CD14-positive monocyte (primary cell): ENCODE measurements around the gene RAP2A. TPM values are rescaled to one million over a fixed set of nuclear protein-coding genes. Genes with fewer than 3 reads are reported as not detected.

Source experiments
- DNase-seq, 3 donors: peaks; one replicate each; pipeline ENCODE4 v3.0.0-alpha.2; 2011 to 2022
- H2AFZ ChIP-seq: 2 replicates; pipeline ENCODE4 v1.6.0; 2012; ENCODE audit warnings: mild to moderate bottlenecking, low read depth, low read length, inconsistent platforms; ENCODE audit not compliant: insufficient read depth, poor library complexity, severe bottlenecking
- H3K27ac ChIP-seq, 2 donors: 1 replicate in 1 of 2; 2 replicates in 1 of 2; pipeline ENCODE4 v1.5.1; 2012 to 2013; ENCODE audit warnings: low read length in 2 of 2, control low read depth in 1 of 2, inconsistent platforms in 1 of 2, low read depth in 1 of 2, mild to moderate bottlenecking in 1 of 2
- H3K27me3 ChIP-seq, 2 donors: one replicate each; pipeline versions ENCODE4 v1.6.0 to v1.6.1; 2011 to 2013; ENCODE audit warnings: low read length in 2 of 2; ENCODE audit not compliant: control insufficient read depth in 2 of 2, insufficient read depth in 2 of 2
- H3K36me3 ChIP-seq, 2 donors: replicated peaks in 1 of 2; 1 replicate in 1 of 2; 2 replicates in 1 of 2; pipeline versions ENCODE4 v1.5.1 to v1.6.1; 2012 to 2013; ENCODE audit warnings: low read length in 2 of 2, control low read depth in 1 of 2, inconsistent platforms in 1 of 2, mild to moderate bottlenecking in 1 of 2; ENCODE audit not compliant: insufficient read depth in 2 of 2, control insufficient read depth in 1 of 2
- H3K4me1 ChIP-seq, 2 donors: 1 replicate in 1 of 2; 2 replicates in 1 of 2; pipeline versions ENCODE4 v1.5.1 to v1.6.1; 2012 to 2013; ENCODE audit warnings: low read length in 2 of 2, control low read depth in 1 of 2, inconsistent platforms in 1 of 2, mild to moderate bottlenecking in 1 of 2, moderate library complexity in 1 of 2; ENCODE audit not compliant: insufficient read depth in 2 of 2, control insufficient read depth in 1 of 2
- H3K4me2 ChIP-seq: replicated peaks from 2 replicates; pipeline ENCODE3; 2012; ENCODE audit warnings: low read length, moderate library complexity, mild to moderate bottlenecking; ENCODE audit not compliant: poor library complexity, severe bottlenecking; ENCODE audit errors: extremely low read depth
- H3K4me3 ChIP-seq, 3 experiments: fragments of 200-600 bp in 1 of 3; sonication (generic) in 1 of 3; replicated peaks in 1 of 3; 1 replicate in 2 of 3; 2 replicates in 1 of 3; pipeline ENCODE4 v1.5.1; 2011 to 2013; ENCODE audit warnings: low read length in 3 of 3, mild to moderate bottlenecking in 3 of 3, control low read depth in 2 of 3, low read depth in 2 of 3, inconsistent platforms in 1 of 3, moderate library complexity in 1 of 3
- H3K79me2 ChIP-seq: 2 replicates; pipeline ENCODE4 v1.6.0; 2012; ENCODE audit warnings: mild to moderate bottlenecking, control low read depth, inconsistent platforms, low read length, moderate library complexity; ENCODE audit not compliant: insufficient read depth
- H3K9ac ChIP-seq: 2 replicates; pipeline ENCODE4 v1.6.0; 2017; ENCODE audit warnings: low read length, mild to moderate bottlenecking; ENCODE audit not compliant: insufficient read depth, poor library complexity, severe bottlenecking
- H3K9me3 ChIP-seq, 2 donors: replicated peaks in 1 of 2; 1 replicate in 1 of 2; 2 replicates in 1 of 2; pipeline versions ENCODE4 v1.5.1 to v1.6.1; 2012 to 2013; ENCODE audit warnings: low read length in 2 of 2, control low read depth in 1 of 2; ENCODE audit not compliant: control insufficient read depth in 1 of 2, insufficient read depth in 1 of 2
- H4K20me1 ChIP-seq: 2 replicates; pipeline ENCODE4 v1.6.0; 2012; ENCODE audit warnings: mild to moderate bottlenecking, low read length, control low read depth, moderate library complexity; ENCODE audit not compliant: insufficient read depth
- H3K27ac Mint-ChIP-seq, 7 donors: one replicate each; pipeline ENCODE4 v1.8.0; 2020; ENCODE audit warnings: mild to moderate bottlenecking in 7 of 7, mixed read lengths in 7 of 7, moderate library complexity in 6 of 7, inconsistent platforms in 2 of 7
- H3K27me3 Mint-ChIP-seq, 3 donors: one replicate each; pipeline ENCODE4 v1.8.0; 2021 to 2022; ENCODE audit warnings: low read depth in 3 of 3, mild to moderate bottlenecking in 3 of 3, mixed read lengths in 3 of 3, moderate library complexity in 3 of 3, inconsistent platforms in 1 of 3
- H3K36me3 Mint-ChIP-seq, 2 donors: one replicate each; pipeline ENCODE4 v1.8.0; 2020; ENCODE audit warnings: mixed read lengths in 2 of 2, inconsistent platforms in 1 of 2, mild to moderate bottlenecking in 1 of 2
- H3K4me1 Mint-ChIP-seq: one replicate; pipeline ENCODE4 v1.8.0; 2020; ENCODE audit warnings: mild to moderate bottlenecking, mixed read lengths
- H3K4me3 Mint-ChIP-seq, 2 donors: one replicate each; pipeline ENCODE4 v1.8.0; 2020; ENCODE audit warnings: mild to moderate bottlenecking in 2 of 2, mixed read lengths in 2 of 2, moderate library complexity in 1 of 2
- H3K9me3 Mint-ChIP-seq, 7 donors: one replicate each; pipeline ENCODE4 v1.8.0; 2020 to 2022; ENCODE audit warnings: mixed read lengths in 7 of 7, mild to moderate bottlenecking in 6 of 7, moderate library complexity in 6 of 7, inconsistent platforms in 2 of 7
- WGBS: methylation state at CpG from one replicate; pipeline ENCODE4 v1.1.5; 2013; ENCODE audit warnings: missing lambda C conversion rate; ENCODE audit not compliant: insufficient coverage; 5-methylcytosine and 5-hydroxymethylcytosine counted together
- intact Hi-C, 2 donors: fragments of 100-400 bp; cut with micrococcal nuclease; formaldehyde crosslinking; loops; one replicate each; pipeline versions ENCODE4 v1.15.0 to v1.15.1; 2023
- polyA plus RNA-seq, 3 donors: library from polyadenylated mRNA; depleted of rRNA in 1 of 3; unstranded in 2 of 3; stranded (reverse) in 1 of 3; fragments of 300-500 nt in 2 of 3; fragments of >200 nt in 1 of 3; fragmentation: Illumina TruSeq in 2 of 3; gene quantifications; 1 replicate in 2 of 3; 2 replicates in 1 of 3; pipeline ENCODE4 v1.2.3, GENCODE V29; 2012 to 2021
- TF ChIP-seq, protein P1 (sequence below): fragments of 200-600 bp; IDR thresholded peaks from one replicate; pipeline ENCODE4 v1.8.0; 2022; ENCODE audit warnings: antibody characterized with exemption, mild to moderate bottlenecking

RAP2A gene
- polyA plus RNA-seq, 3 donors, result 2.3 to 5.3 (median 4.5) TPM

GRCh38 chr13:97417698-97418097, 16.3 kb upstream of the RAP2A start:
- H3K36me3 Mint-ChIP-seq, result no peaks in the 10 kb centered on the region
- H3K27me3 Mint-ChIP-seq, result peaks cover 0 to 2% (median 0%) of the 10 kb centered on the region in 3 donors
- peaks cover 0 to 4% (median 0%) of the 10 kb centered on the region in 7 donors for H3K9me3 Mint-ChIP-seq
- H3K4me1 Mint-ChIP-seq, result peaks cover 8% of the 10 kb centered on the region
- Histone ChIP-seq H3K27me3 (no peaks in the 10 kb centered on the region), H3K27ac (no peak overlapping the region), H4K20me1 (no peaks in the 10 kb centered on the region), H3K79me2 (no peaks in the 10 kb centered on the region), H3K36me3 (no peaks in the 10 kb centered on the region), H3K9ac (no peak overlapping the region), H3K4me1 (peaks cover 0 to 3% of the 10 kb centered on the region in 2 donors), H3K4me2 (no peak overlapping the region), H2AFZ (no peak overlapping the region), H3K4me3 (no peak overlapping the region), H3K9me3 (no peaks in the 10 kb centered on the region)
- TF ChIP-seq, protein P1, sequence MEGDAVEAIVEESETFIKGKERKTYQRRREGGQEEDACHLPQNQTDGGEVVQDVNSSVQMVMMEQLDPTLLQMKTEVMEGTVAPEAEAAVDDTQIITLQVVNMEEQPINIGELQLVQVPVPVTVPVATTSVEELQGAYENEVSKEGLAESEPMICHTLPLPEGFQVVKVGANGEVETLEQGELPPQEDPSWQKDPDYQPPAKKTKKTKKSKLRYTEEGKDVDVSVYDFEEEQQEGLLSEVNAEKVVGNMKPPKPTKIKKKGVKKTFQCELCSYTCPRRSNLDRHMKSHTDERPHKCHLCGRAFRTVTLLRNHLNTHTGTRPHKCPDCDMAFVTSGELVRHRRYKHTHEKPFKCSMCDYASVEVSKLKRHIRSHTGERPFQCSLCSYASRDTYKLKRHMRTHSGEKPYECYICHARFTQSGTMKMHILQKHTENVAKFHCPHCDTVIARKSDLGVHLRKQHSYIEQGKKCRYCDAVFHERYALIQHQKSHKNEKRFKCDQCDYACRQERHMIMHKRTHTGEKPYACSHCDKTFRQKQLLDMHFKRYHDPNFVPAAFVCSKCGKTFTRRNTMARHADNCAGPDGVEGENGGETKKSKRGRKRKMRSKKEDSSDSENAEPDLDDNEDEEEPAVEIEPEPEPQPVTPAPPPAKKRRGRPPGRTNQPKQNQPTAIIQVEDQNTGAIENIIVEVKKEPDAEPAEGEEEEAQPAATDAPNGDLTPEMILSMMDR, result no peak
- DNase-seq, result no peak
- H3K27ac Mint-ChIP-seq, result no peak overlapping the region
- no peak overlapping the region for H3K4me3 Mint-ChIP-seq
- intact Hi-C loops, result no loop called here
- no CpG with 5 or more reads among the region's 5 CpGs for WGBS

DNA sequence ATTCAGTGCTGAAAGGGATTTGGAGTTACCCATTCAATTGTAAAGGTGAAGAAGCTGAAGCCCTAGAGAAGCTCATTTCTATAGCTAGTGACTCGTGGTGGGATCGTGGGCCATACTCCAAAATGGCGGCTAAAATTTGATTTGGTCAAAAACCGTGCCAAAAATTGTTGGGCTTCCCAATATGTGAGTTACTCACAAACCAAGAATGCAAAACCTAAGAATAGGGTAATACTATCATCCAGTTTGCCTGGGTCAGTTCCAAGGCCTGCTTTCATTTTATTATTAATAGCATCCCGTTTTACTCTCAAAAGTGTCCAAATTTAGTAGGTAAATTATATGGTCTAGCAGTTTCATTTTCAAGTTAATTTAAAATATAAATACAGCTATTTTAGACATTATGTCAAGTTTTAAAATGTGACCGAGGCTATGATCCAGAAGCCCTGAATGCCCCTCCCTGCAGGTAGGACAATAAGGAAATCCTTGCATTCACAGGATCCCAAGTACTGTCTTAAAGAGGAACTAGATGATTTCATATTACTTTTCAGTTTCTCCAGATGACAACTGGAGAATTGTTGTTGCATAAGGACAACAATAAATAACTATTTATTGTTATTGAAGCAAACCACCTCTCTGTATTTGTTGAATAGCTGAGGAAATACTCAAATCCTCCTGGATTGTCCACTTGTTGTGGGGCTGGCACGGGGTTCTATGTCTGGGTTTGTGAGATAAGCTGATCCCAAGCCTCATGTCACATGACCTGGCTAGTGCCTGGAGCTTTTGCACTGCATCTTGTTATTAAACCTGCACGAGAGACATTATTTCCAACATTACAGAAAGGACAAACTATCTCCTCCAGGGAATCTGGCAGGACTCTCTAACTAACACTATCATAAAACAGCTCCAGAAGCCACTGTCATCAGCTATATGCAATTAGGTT, 11.6 kb upstream of the RAP2A start:
- WGBS, result 89% methylated on average over 6 of the region's 8 CpGs
- intact Hi-C loops, result no loop called here
- no peak overlapping the region for H2AFZ ChIP-seq
- H3K36me3 ChIP-seq, result no peaks in the 10 kb centered on the region
- no peak overlapping the region for H3K4me3 ChIP-seq
- H3K27ac Mint-ChIP-seq, result no peak overlapping the region
- no peaks in the 10 kb centered on the region for H4K20me1 ChIP-seq
- no peaks in the 10 kb centered on the region for H3K36me3 Mint-ChIP-seq
- H3K27me3 Mint-ChIP-seq, result peaks cover 0 to 1% (median 0%) of the 10 kb centered on the region in 3 donors
- TF ChIP-seq, protein P1, result no peak
- peaks cover 0 to 4% (median 0%) of the 10 kb centered on the region in 7 donors for H3K9me3 Mint-ChIP-seq
- no peak overlapping the region for H3K9ac ChIP-seq
- H3K4me2 ChIP-seq, result no peak overlapping the region
- peaks cover 2% of the 10 kb centered on the region for H3K4me1 Mint-ChIP-seq
- no peak overlapping the region for H3K27ac ChIP-seq
- no peaks in the 10 kb centered on the region for H3K27me3 ChIP-seq
- H3K4me1 ChIP-seq, result no peaks in the 10 kb centered on the region
- H3K79me2 ChIP-seq, result no peaks in the 10 kb centered on the region
- no peak for DNase-seq
- no peaks in the 10 kb centered on the region for H3K9me3 ChIP-seq
- H3K4me3 Mint-ChIP-seq, result no peak overlapping the region
